ACC112 (cell line): Measurements from ENCODE around the gene CCDC157.

Experiments
- H2AFZ ChIP-seq: fragments of 200-600 bp; sonication (generic); one replicate; pipeline ENCODE4 v1.6.0; 2017; ENCODE audit warnings: antibody characterized with exemption, low read length; ENCODE audit not compliant: unreplicated experiment
- H3K27ac ChIP-seq: fragments of 200-600 bp; sonication (generic); 2 replicates; pipeline ENCODE4 v1.5.1; 2014; ENCODE audit warnings: low read depth, mild to moderate bottlenecking, antibody characterized with exemption, low read length, moderate library complexity
- H3K27me3 ChIP-seq: fragments of 200-600 bp; sonication (generic); 2 replicates; pipeline ENCODE4 v1.6.1; 2014; ENCODE audit warnings: mild to moderate bottlenecking, antibody characterized with exemption, low read length, moderate library complexity, mixed read lengths; ENCODE audit not compliant: insufficient read depth
- H3K36me3 ChIP-seq: fragments of 200-600 bp; sonication (generic); 2 replicates; pipeline ENCODE4 v1.6.1; 2016; ENCODE audit warnings: mild to moderate bottlenecking, antibody characterized with exemption, low read length, moderate library complexity, mixed read lengths; ENCODE audit not compliant: insufficient read depth
- H3K4me1 ChIP-seq: fragments of 200-600 bp; sonication (generic); one replicate; pipeline ENCODE4 v1.6.1; 2016; ENCODE audit warnings: low read length, mixed read lengths; ENCODE audit not compliant: insufficient read depth, unreplicated experiment, control insufficient read depth
- H3K4me3 ChIP-seq: fragments of 200-600 bp; sonication (generic); 2 replicates; pipeline ENCODE4 v1.5.1; 2014; ENCODE audit warnings: mild to moderate bottlenecking, low read depth, low read length
- H3K79me2 ChIP-seq: fragments of 200-600 bp; sonication (generic); one replicate; pipeline ENCODE4 v1.6.0; 2016; ENCODE audit warnings: low read length; ENCODE audit not compliant: control insufficient read depth, unreplicated experiment, insufficient read depth

Gene CCDC157

DNA sequence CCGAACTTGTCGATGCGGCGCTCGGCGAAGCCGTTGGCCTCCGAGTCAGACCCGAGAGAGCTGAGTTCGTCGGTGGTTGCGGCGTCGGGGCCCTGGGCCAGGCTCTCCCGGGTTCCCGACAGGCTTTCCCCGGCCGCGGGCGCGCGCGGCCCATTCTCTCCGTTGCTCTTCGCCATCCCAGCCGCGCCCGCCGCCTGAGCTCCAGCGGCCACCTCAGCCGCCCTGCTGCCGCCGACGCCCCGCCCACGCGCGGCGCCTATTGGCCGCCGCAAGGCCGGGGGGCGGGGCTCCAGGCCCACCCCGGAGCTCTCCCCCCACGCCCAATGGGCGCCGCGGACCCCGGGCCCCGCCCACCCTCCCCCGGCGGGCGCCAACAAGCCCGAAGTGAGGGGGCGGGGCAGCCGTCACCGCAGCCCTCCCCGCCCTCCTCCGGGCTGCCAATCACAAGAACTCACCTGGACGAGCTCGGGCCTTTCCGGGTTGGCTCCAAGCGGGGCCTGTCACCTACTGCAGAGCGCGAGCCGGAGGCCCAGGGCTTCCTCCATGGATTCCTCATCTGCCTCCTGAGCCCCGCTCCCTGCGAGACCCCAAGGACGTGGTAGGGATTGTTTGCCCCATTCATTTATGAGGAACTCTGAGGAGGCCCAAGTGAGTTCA is 30.0 kb upstream of the CCDC157 start, which contains the start of gene TBC1D10A:
Gene TBC1D10A (minus strand): TSS at position 236 of the 657 bp plus-strand sequence. CDS start 60 bp downstream, at position 176.
- H3K4me3 ChIP-seq: peak within 1 kb of the TSS; percentile 89
- H2AFZ ChIP-seq: peak within 1 kb of the TSS; percentile 85
- peak within 1 kb of the TSS; percentile 53; the same call in 1 of the 2 replicates for H3K27ac ChIP-seq
- H3K27me3 ChIP-seq: no peaks in the 10 kb centered on the region
- no peaks in the 10 kb centered on the region for H3K36me3 ChIP-seq
- H3K79me2 ChIP-seq: peaks cover 22% of the 10 kb centered on the region
- H3K4me1 ChIP-seq: peaks cover 16% of the 10 kb centered on the region

DNA sequence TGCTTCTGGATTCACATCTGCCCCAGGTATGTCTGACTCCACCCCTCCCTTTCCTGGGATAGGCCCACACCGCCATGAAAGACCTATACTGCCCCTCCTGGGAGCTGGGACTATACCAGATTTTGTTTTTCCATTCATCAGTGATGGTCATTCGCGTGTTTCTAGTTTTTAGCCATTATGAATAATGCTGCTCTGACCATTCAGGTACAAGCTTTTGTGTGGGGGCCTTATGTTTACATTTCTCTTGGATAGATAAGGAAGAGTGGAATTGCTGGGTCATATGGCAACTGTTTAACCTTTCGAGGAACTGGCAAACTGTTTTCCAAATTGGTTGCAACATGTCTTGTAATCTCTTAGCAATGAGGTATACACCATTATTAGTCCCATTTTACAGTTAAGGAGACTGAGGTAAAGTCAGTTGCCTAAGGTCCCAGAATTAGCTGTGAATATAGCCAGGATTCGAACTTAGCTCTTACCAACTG is 28.9 kb upstream of the CCDC157 start:
- Histone ChIP-seq H3K27me3 (no peaks in the 10 kb centered on the region), H3K36me3 (no peaks in the 10 kb centered on the region), H2AFZ (no peak overlapping the region), H3K27ac (no peak overlapping the region), H3K4me1 (peaks cover 16% of the 10 kb centered on the region), H3K79me2 (peaks cover 22% of the 10 kb centered on the region), H3K4me3 (no peak overlapping the region)

GRCh38 chr22:30328466-30329049 is 28.2 kb upstream of the CCDC157 start:
- Histone ChIP-seq H3K27me3 (no peaks in the 10 kb centered on the region), H3K36me3 (no peaks in the 10 kb centered on the region), H3K27ac (no peak overlapping the region), H3K4me1 (peaks cover 16% of the 10 kb centered on the region), H2AFZ (no peak overlapping the region), H3K4me3 (no peak overlapping the region), H3K79me2 (peaks cover 17% of the 10 kb centered on the region)

GRCh38 chr22:30332551-30332950 is 24.3 kb upstream of the CCDC157 start:
- no peak overlapping the region for H3K4me3 ChIP-seq
- no peaks in the 10 kb centered on the region for H3K27me3 ChIP-seq
- no peaks in the 10 kb centered on the region for H3K79me2 ChIP-seq
- H3K36me3 ChIP-seq: no peaks in the 10 kb centered on the region
- H3K27ac ChIP-seq: no peak overlapping the region
- no peaks in the 10 kb centered on the region for H3K4me1 ChIP-seq
- no peak overlapping the region for H2AFZ ChIP-seq

- no peaks in the 10 kb centered on the region for H3K79me2 ChIP-seq
- H3K4me3 ChIP-seq: no peak overlapping the region
- no peaks in the 10 kb centered on the region for H3K4me1 ChIP-seq
- H3K27me3 ChIP-seq: no peaks in the 10 kb centered on the region
- no peaks in the 10 kb centered on the region for H3K36me3 ChIP-seq
- no peak overlapping the region for H2AFZ ChIP-seq
- H3K27ac ChIP-seq: no peak overlapping the region
These were observed 23.7 kb upstream of the CCDC157 start for GRCh38 chr22:30332994-30333706.

- Histone ChIP-seq H3K36me3 (no peaks in the 10 kb centered on the region), H3K27me3 (no peaks in the 10 kb centered on the region), H3K79me2 (no peaks in the 10 kb centered on the region), H3K4me1 (no peaks in the 10 kb centered on the region), H3K4me3 (no peak overlapping the region), H2AFZ (no peak overlapping the region), H3K27ac (no peak overlapping the region)
These were observed 23.1 kb upstream of the CCDC157 start for GRCh38 chr22:30333707-30334087.

GRCh38 chr22:30334646-30335045 is 22.2 kb upstream of the CCDC157 start:
- H2AFZ ChIP-seq: no peak overlapping the region
- no peak overlapping the region for H3K27ac ChIP-seq
- no peaks in the 10 kb centered on the region for H3K79me2 ChIP-seq
- no peaks in the 10 kb centered on the region for H3K27me3 ChIP-seq
- no peak overlapping the region for H3K4me3 ChIP-seq
- H3K4me1 ChIP-seq: no peaks in the 10 kb centered on the region
- no peaks in the 10 kb centered on the region for H3K36me3 ChIP-seq

- no peak overlapping the region for H3K4me3 ChIP-seq
- H3K27ac ChIP-seq: no peak overlapping the region
- no peaks in the 10 kb centered on the region for H3K79me2 ChIP-seq
- H3K36me3 ChIP-seq: no peaks in the 10 kb centered on the region
- H3K4me1 ChIP-seq: no peaks in the 10 kb centered on the region
- H2AFZ ChIP-seq: no peak overlapping the region
- H3K27me3 ChIP-seq: no peaks in the 10 kb centered on the region
These were observed 21.6 kb upstream of the CCDC157 start for GRCh38 chr22:30335236-30335635.

- no peak overlapping the region for H2AFZ ChIP-seq
- H3K4me1 ChIP-seq: no peaks in the 10 kb centered on the region
- H3K27me3 ChIP-seq: no peaks in the 10 kb centered on the region
- H3K4me3 ChIP-seq: no peak overlapping the region
- H3K79me2 ChIP-seq: no peaks in the 10 kb centered on the region
- no peak overlapping the region for H3K27ac ChIP-seq
- H3K36me3 ChIP-seq: no peaks in the 10 kb centered on the region
These were observed 19.9 kb upstream of the CCDC157 start for GRCh38 chr22:30336752-30337460.

- Histone ChIP-seq H3K4me3 (no peak overlapping the region), H2AFZ (no peak overlapping the region), H3K79me2 (no peaks in the 10 kb centered on the region), H3K36me3 (no peaks in the 10 kb centered on the region), H3K4me1 (no peaks in the 10 kb centered on the region), H3K27me3 (no peaks in the 10 kb centered on the region), H3K27ac (no peak overlapping the region)
These were observed 19.4 kb upstream of the CCDC157 start for GRCh38 chr22:30337461-30337778.
